Measurements from ENCODE around the gene CNMD. TPM values are rescaled to one million over a fixed set of nuclear protein-coding genes. Genes with fewer than 3 reads are reported as not detected.
A peak's percentile ranks its signal among the peaks of the same experiment; 100 is the strongest.

Gene CNMD
- total and polyA plus RNA-seq, 2 experiments from 2014 or later, result not detected

DNA sequence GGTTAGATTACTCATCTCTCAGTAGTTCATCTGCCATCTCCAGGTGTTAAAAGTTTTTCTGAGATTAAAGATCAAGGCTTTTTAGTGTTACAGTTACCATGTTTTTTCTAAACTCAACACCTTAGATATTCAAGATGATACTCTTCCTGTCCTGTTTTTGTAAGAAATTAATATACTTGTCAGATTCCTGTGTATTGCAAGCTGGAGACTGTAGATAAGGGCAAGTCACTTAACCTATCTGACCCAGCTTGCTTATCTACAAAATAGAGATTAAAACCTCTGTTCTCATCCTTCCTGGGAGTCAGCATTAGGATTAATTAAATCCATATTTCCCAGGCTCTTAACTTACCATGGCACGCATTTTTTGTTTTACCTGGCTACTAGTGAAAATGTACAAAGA, 61.8 kb downstream of the CNMD start:
- Histone ChIP-seq H3K4me3 (no peak overlapping the region), H4K20me1 (ENCODE audit: insufficient read depth) (peaks cover 5% of the 10 kb centered on the region; the same call in 1 of the 2 replicates), H3K9ac (no peak overlapping the region), H3K4me1 (ENCODE audit: insufficient read depth) (no peaks in the 10 kb centered on the region), H3K36me3 (ENCODE audit: low read depth) (peaks cover 39% of the 10 kb centered on the region), H3F3A (ENCODE audit: insufficient read depth) (no peaks in the 10 kb centered on the region), H3K4me2 (ENCODE audit: unreplicated experiment) (no peak overlapping the region), H3K79me2 (ENCODE audit: insufficient read depth) (peaks cover 86% of the 10 kb centered on the region), H3K27ac (no peak overlapping the region), H2AFZ (no peak overlapping the region), H3K9me3 (ENCODE audit: low read depth) (no peaks in the 10 kb centered on the region), H3K9me2 (ENCODE audit: insufficient read depth) (no peaks in the 10 kb centered on the region), H3K27me3 (replicated peaks; ENCODE audit: insufficient read depth) (no peaks in the 10 kb centered on the region)
- 95 to 100% methylated on average over 1 of the region's 1 CpG for WGBS, 2 experiments (ENCODE audit: low coverage in 1 of 2, low lambda C conversion rate in 2 of 2, missing lambda C conversion rate in 2 of 2)
- TF ChIP-seq EZH2phosphoT487 (IDR thresholded peaks at IDR 0.05; ENCODE audit: insufficient read depth, low read depth), result no peak
- no peak for TF ChIP-seq EZH2 (IDR thresholded peaks at IDR 0.05; ENCODE audit: insufficient read depth, poor library complexity, severe bottlenecking)
- DNase-seq, result no peak
- in situ Hi-C loops (cut with MboI), result no loop called here

DNA sequence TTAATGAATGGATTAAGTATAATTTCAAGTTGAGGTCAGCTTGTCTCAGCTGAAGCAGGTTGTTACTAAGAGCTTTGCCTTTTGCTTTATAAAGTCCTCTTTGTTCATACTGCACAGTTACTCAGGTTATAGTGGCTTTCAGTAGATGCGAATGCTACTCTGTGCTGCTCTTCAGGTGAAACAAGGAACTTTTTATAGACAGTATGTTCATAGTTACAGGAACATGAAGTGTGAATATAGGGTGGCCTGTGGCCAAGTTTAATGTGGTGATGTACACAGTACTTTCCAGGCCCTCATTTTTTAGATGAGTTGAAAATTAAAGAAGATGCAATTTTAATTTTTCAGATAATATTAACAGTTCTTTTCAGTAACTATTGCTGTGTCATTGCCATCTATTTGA, 66.2 kb downstream of the CNMD start:
- H3K79me2 ChIP-seq (ENCODE audit: insufficient read depth), result peaks cover 99% of the 10 kb centered on the region
- no peak overlapping the region for H3K27ac ChIP-seq
- H3K4me1 ChIP-seq (ENCODE audit: insufficient read depth), result no peaks in the 10 kb centered on the region
- H3K36me3 ChIP-seq (ENCODE audit: low read depth), result peaks cover 44% of the 10 kb centered on the region
- H3K9me3 ChIP-seq (ENCODE audit: low read depth), result no peaks in the 10 kb centered on the region
- 89 to 100% methylated on average over 1 of the region's 1 CpG for WGBS, 2 experiments (ENCODE audit: low coverage in 1 of 2, low lambda C conversion rate in 2 of 2, missing lambda C conversion rate in 2 of 2)
- H3K4me3 ChIP-seq, result no peak overlapping the region
- no peak overlapping the region for H2AFZ ChIP-seq
- H3K9ac ChIP-seq, result no peak overlapping the region
- no peaks in the 10 kb centered on the region for H3K9me2 ChIP-seq (ENCODE audit: insufficient read depth)
- no peaks in the 10 kb centered on the region for H3F3A ChIP-seq (ENCODE audit: insufficient read depth)
- no peak for DNase-seq
- TF ChIP-seq EZH2 (IDR thresholded peaks at IDR 0.05; ENCODE audit: insufficient read depth, poor library complexity, severe bottlenecking), result no peak
- TF ChIP-seq EZH2phosphoT487 (IDR thresholded peaks at IDR 0.05; ENCODE audit: insufficient read depth, low read depth), result no peak
- in situ Hi-C loops (cut with MboI), result no loop called here
- H3K4me2 ChIP-seq (ENCODE audit: unreplicated experiment), result no peak overlapping the region
- peaks cover 5% of the 10 kb centered on the region; the same call in 1 of the 2 replicates for H4K20me1 ChIP-seq (ENCODE audit: insufficient read depth)
- no peaks in the 10 kb centered on the region for H3K27me3 ChIP-seq (replicated peaks; ENCODE audit: insufficient read depth)

DNA sequence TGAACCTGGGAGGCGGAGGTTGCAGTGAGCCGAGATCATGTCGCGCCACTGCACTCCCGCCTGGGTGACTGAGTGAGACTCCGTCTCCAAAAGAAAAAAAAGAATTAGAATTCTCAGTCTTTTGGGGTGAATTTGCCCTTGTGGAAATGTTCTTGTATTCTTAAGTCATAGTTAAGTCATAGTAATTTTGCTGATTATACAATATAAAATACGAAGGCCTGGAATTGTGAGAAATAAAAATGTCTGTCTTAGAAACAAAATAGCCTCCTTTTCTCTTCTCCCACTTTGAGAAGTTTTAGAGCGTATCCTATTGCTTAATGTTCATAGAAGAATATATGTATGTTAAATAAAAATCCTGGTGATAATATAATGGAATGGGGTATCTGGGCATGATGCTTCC, 68.9 kb downstream of the CNMD start:
- no peaks in the 10 kb centered on the region; the same call in 1 of the 2 replicates for H3F3A ChIP-seq (ENCODE audit: insufficient read depth)
- no peaks in the 10 kb centered on the region for H4K20me1 ChIP-seq (ENCODE audit: insufficient read depth)
- no peak overlapping the region for H3K27ac ChIP-seq
- WGBS, 2 experiments (ENCODE audit: low coverage in 1 of 2, low lambda C conversion rate in 2 of 2, missing lambda C conversion rate in 2 of 2), result 98 to 100% methylated on average over 8 of the region's 8 CpGs
- no peak overlapping the region for H2AFZ ChIP-seq
- peaks cover 37% of the 10 kb centered on the region for H3K36me3 ChIP-seq (ENCODE audit: low read depth)
- no peak overlapping the region for H3K4me2 ChIP-seq (ENCODE audit: unreplicated experiment)
- no peak for DNase-seq
- peaks cover 99% of the 10 kb centered on the region for H3K79me2 ChIP-seq (ENCODE audit: insufficient read depth)
- in situ Hi-C loops (cut with MboI), result no loop called here
- no peaks in the 10 kb centered on the region for H3K27me3 ChIP-seq (replicated peaks; ENCODE audit: insufficient read depth)
- H3K4me3 ChIP-seq, result no peak overlapping the region
- no peaks in the 10 kb centered on the region for H3K4me1 ChIP-seq (ENCODE audit: insufficient read depth)
- H3K9me2 ChIP-seq (ENCODE audit: insufficient read depth), result no peaks in the 10 kb centered on the region
- H3K9ac ChIP-seq, result no peak overlapping the region
- no peaks in the 10 kb centered on the region for H3K9me3 ChIP-seq (ENCODE audit: low read depth)
- no peak for TF ChIP-seq EZH2 (IDR thresholded peaks at IDR 0.05; ENCODE audit: insufficient read depth, poor library complexity, severe bottlenecking)
- no peak for TF ChIP-seq EZH2phosphoT487 (IDR thresholded peaks at IDR 0.05; ENCODE audit: insufficient read depth, low read depth)

DNA sequence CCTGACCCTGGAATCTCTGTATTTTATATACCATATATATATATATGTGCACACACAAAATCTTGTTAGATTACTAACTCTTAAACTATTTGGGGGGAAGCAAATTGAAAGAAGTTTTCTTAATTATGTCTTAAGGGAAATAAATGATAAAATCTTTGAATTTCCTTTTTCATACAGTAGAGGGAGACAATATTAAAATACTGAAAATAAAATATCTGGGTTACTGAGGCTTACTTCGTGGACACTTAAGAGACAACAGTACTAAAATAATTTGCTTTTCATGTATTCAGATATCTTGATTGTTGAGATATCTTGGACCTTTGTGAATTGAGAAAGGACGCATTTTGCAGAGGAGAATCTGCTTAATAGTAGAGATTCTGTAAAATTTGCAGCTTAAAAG, 69.9 kb downstream of the CNMD start:
- no peak overlapping the region for H3K4me2 ChIP-seq (ENCODE audit: unreplicated experiment)
- no peaks in the 10 kb centered on the region for H3K4me1 ChIP-seq (ENCODE audit: insufficient read depth)
- H3F3A ChIP-seq (ENCODE audit: insufficient read depth), result no peaks in the 10 kb centered on the region; the same call in 1 of the 2 replicates
- peaks cover 36% of the 10 kb centered on the region for H3K36me3 ChIP-seq (ENCODE audit: low read depth)
- no peak overlapping the region for H2AFZ ChIP-seq
- 82 to 85% methylated on average over 2 of the region's 2 CpGs for WGBS, 2 experiments (ENCODE audit: low coverage in 1 of 2, low lambda C conversion rate in 2 of 2, missing lambda C conversion rate in 2 of 2)
- TF ChIP-seq EZH2 (IDR thresholded peaks at IDR 0.05; ENCODE audit: insufficient read depth, poor library complexity, severe bottlenecking), result no peak
- TF ChIP-seq EZH2phosphoT487 (IDR thresholded peaks at IDR 0.05; ENCODE audit: insufficient read depth, low read depth), result no peak
- no peaks in the 10 kb centered on the region for H3K9me2 ChIP-seq (ENCODE audit: insufficient read depth)
- H3K79me2 ChIP-seq (ENCODE audit: insufficient read depth), result peaks cover 96% of the 10 kb centered on the region
- H3K27me3 ChIP-seq (replicated peaks; ENCODE audit: insufficient read depth), result no peaks in the 10 kb centered on the region
- in situ Hi-C loops (cut with MboI), result no loop called here
- peak; percentile 7 for DNase-seq
- H3K9me3 ChIP-seq (ENCODE audit: low read depth), result no peaks in the 10 kb centered on the region
- H3K27ac ChIP-seq, result no peak overlapping the region
- H4K20me1 ChIP-seq (ENCODE audit: insufficient read depth), result no peaks in the 10 kb centered on the region
- H3K9ac ChIP-seq, result no peak overlapping the region
- H3K4me3 ChIP-seq, result no peak overlapping the region

DNA sequence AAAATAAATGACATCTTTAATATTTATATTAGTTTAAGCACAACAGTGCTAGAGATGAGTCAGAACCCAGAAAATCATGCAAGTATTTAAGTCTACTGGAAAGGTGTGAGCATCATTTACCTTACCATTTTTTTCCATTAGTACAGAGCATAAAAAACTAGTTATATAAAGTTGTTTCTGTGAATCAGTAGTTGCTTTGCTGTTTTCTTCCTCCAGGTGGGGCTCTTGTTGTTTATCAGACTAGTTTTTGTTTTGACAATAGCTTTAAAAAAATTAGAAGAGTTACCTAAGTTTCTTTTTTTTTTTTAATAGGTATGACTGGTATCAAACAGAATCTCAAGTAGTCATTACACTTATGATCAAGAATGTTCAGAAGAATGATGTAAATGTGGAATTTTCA, 74.3 kb downstream of the CNMD start:
- no peak for TF ChIP-seq EZH2 (IDR thresholded peaks at IDR 0.05; ENCODE audit: insufficient read depth, poor library complexity, severe bottlenecking)
- no peak for TF ChIP-seq EZH2phosphoT487 (IDR thresholded peaks at IDR 0.05; ENCODE audit: insufficient read depth, low read depth)
- Histone ChIP-seq H3K4me3 (no peak overlapping the region), H3K9me3 (ENCODE audit: low read depth) (no peaks in the 10 kb centered on the region), H3F3A (ENCODE audit: insufficient read depth) (peaks cover 16% of the 10 kb centered on the region), H3K27ac (no peak overlapping the region; the same call in 1 of the 2 replicates), H3K9ac (no peak overlapping the region), H2AFZ (no peak overlapping the region), H4K20me1 (ENCODE audit: insufficient read depth) (no peaks in the 10 kb centered on the region), H3K9me2 (ENCODE audit: insufficient read depth) (no peaks in the 10 kb centered on the region), H3K79me2 (ENCODE audit: insufficient read depth) (peaks cover 92% of the 10 kb centered on the region), H3K4me1 (ENCODE audit: insufficient read depth) (no peaks in the 10 kb centered on the region), H3K27me3 (replicated peaks; ENCODE audit: insufficient read depth) (no peaks in the 10 kb centered on the region), H3K4me2 (ENCODE audit: unreplicated experiment) (no peak overlapping the region), H3K36me3 (ENCODE audit: low read depth) (peaks cover 69% of the 10 kb centered on the region)
- DNase-seq, result peak; percentile 60
- in situ Hi-C loops (cut with MboI), result no loop called here
